ENCODE results near the gene VEZF1. TPM values are rescaled to one million over a fixed set of nuclear protein-coding genes. Genes with fewer than 3 reads are reported as not detected.
A peak's percentile ranks its signal among the peaks of the same experiment; 100 is the strongest.

The VEZF1 gene
- polyA plus RNA-seq, 3 donors, result 28.3 to 40.1 (median 29.0) TPM

DNA sequence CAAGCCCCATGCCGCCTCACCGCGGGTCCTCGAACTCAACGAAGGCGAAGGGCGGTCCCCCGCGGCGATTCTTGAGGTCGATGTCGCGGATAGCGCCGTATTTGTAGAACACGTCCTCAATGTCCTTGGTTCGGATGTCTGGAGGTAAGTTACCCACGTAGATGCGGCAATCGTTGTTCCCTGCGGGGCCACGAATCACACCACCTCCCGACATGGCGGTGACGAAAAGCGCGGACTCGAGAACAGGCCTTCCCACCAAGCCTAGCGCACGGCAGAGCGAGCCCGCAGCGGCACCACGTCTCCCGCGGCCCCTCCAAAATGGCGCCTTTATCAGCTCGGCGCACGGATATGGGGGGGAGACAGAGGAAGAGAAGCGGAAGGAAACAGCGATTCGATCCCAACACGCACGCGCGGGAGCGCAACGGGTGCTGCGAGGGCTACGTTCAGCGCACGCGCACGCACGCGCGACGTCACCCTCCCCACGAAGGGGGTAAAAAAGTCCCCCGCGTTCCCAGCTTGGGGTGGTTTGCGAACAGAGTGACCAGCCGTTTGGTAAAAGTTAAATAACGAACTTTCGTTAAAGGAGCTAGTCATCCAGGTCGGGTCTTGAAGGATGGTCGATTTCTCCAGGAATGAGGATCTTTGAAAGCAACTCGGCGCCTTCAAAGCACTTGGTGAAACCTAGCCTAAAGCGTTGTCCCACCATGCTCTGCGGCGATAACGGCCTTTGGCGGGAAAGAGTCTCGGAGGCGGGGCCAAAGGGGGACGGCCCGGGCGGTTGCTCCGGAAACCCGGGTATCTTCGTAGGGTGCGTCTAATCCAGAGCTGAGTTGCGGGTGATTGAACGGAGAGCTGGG, 19.1 kb upstream of the VEZF1 start, which contains the start of gene SRSF1:
Gene SRSF1, minus strand, starts transcription at position 323 of the 857 bp plus-strand sequence. Its CDS starts 109 bp downstream, at position 214.
- H3K4me2 ChIP-seq (replicated peaks; ENCODE audit: extremely low read depth, low read length, poor library complexity, severe bottlenecking), result peak within 1 kb of the TSS; percentile 94
- peak within 1 kb of the TSS; percentile 67 to 99 (median 82) for H3K4me3 ChIP-seq (replicated peaks in 1 of 3; ENCODE audit: low read depth in 2 of 3, low read length in 3 of 3)
- peaks cover 49% of the 10 kb centered on the region for H3K79me2 ChIP-seq (ENCODE audit: insufficient read depth, low read length)
- no peaks in the 10 kb centered on the region for H3K27me3 ChIP-seq (ENCODE audit: control insufficient read depth in 2 of 2, insufficient read depth in 2 of 2, low read length in 2 of 2)
- peak within 1 kb of the TSS; percentile 98 to 99 for H3K4me3 Mint-ChIP-seq
- DNase-seq, result peak; percentile 96 to 98 (median 98)
- peaks cover 29 to 32% of the 10 kb centered on the region in 2 donors for H3K36me3 Mint-ChIP-seq
- H3K27me3 Mint-ChIP-seq (ENCODE audit: low read depth in 3 of 3), result peaks cover 0 to 8% (median 0%) of the 10 kb centered on the region in 3 donors
- H3K9ac ChIP-seq (ENCODE audit: insufficient read depth, low read length, poor library complexity, severe bottlenecking), result peak within 1 kb of the TSS; percentile 93
- peaks cover 33 to 37% of the 10 kb centered on the region in 2 donors for H3K36me3 ChIP-seq (replicated peaks in 1 of 2; ENCODE audit: control insufficient read depth in 1 of 2, insufficient read depth in 2 of 2, low read length in 2 of 2)
- H4K20me1 ChIP-seq (ENCODE audit: insufficient read depth, low read length), result peaks cover 46% of the 10 kb centered on the region
- peak within 1 kb of the TSS; percentile 90 for H2AFZ ChIP-seq (ENCODE audit: insufficient read depth, low read depth, low read length, poor library complexity, severe bottlenecking)
- H3K27ac Mint-ChIP-seq, result peak within 1 kb of the TSS; percentile 98 to 99 (median 99)
- H3K4me1 ChIP-seq (ENCODE audit: control insufficient read depth in 1 of 2, insufficient read depth in 2 of 2, low read length in 2 of 2), result peaks cover 27 to 39% of the 10 kb centered on the region in 2 donors
- H3K9me3 Mint-ChIP-seq, result no peaks in the 10 kb centered on the region
- peaks cover 38% of the 10 kb centered on the region for H3K4me1 Mint-ChIP-seq
- peak within 1 kb of the TSS; percentile 92 to 97 for H3K27ac ChIP-seq (ENCODE audit: low read depth in 1 of 2, low read length in 2 of 2)
- TF ChIP-seq, protein P1, sequence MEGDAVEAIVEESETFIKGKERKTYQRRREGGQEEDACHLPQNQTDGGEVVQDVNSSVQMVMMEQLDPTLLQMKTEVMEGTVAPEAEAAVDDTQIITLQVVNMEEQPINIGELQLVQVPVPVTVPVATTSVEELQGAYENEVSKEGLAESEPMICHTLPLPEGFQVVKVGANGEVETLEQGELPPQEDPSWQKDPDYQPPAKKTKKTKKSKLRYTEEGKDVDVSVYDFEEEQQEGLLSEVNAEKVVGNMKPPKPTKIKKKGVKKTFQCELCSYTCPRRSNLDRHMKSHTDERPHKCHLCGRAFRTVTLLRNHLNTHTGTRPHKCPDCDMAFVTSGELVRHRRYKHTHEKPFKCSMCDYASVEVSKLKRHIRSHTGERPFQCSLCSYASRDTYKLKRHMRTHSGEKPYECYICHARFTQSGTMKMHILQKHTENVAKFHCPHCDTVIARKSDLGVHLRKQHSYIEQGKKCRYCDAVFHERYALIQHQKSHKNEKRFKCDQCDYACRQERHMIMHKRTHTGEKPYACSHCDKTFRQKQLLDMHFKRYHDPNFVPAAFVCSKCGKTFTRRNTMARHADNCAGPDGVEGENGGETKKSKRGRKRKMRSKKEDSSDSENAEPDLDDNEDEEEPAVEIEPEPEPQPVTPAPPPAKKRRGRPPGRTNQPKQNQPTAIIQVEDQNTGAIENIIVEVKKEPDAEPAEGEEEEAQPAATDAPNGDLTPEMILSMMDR (IDR thresholded peaks at IDR 0.05), result no peak
- H3K9me3 ChIP-seq (replicated peaks in 1 of 2; ENCODE audit: control insufficient read depth in 1 of 2, insufficient read depth in 1 of 2, low read length in 2 of 2), result no peaks in the 10 kb centered on the region
- under 1% methylated on average over 84 of the region's 86 CpGs for WGBS (ENCODE audit: insufficient coverage)
- intact Hi-C loops (cut with micrococcal nuclease), result loop anchor here (5.0 kb wide), 2 partner anchors 75 to 510 kb away; partner anchors contain the start of gene DYNLL2 (in 2 of the 2)

DNA sequence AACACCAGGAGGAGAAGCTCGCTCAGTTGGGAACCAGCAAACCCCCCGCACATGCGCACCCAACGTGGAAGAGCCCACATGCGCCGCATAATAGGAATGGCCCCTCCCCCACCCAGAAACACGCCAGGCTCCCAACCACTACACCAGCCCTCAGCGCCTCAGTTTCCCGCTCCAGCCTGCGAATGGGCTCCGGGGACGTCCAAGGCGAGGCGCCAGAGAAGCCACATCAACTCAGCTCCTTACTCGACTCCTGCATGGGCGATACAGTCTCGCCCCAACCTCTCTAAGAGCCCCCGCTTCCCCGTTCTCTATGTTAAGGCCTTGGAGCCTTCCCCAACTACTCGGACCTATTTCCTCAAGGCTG, 18.5 kb upstream of the VEZF1 start:
- TF ChIP-seq, protein P1 (IDR thresholded peaks at IDR 0.05), result no peak

More for the DNA sequence above, 18.5 kb upstream of the VEZF1 start:
- H3K4me3 ChIP-seq (replicated peaks in 1 of 3; ENCODE audit: low read depth in 2 of 3, low read length in 3 of 3), result peak overlapping the region; percentile 67 to 99 (median 82)
- peaks cover 35 to 43% of the 10 kb centered on the region in 2 donors for H3K36me3 ChIP-seq (replicated peaks in 1 of 2; ENCODE audit: control insufficient read depth in 1 of 2, insufficient read depth in 2 of 2, low read length in 2 of 2)
- Mint-ChIP-seq H3K4me1 (peaks cover 38% of the 10 kb centered on the region), H3K4me3 (peak overlapping the region; percentile 98 to 99), H3K27me3 (ENCODE audit: low read depth in 3 of 3) (peaks cover 0 to 8% (median 0%) of the 10 kb centered on the region in 3 donors), H3K27ac (peak overlapping the region; percentile 98 to 99 (median 99)), H3K9me3 (no peaks in the 10 kb centered on the region), H3K36me3 (peaks cover 31 to 35% of the 10 kb centered on the region in 2 donors)
- peaks cover 53% of the 10 kb centered on the region for H3K79me2 ChIP-seq (ENCODE audit: insufficient read depth, low read length)
- H2AFZ ChIP-seq (ENCODE audit: insufficient read depth, low read depth, low read length, poor library complexity, severe bottlenecking), result peak overlapping the region; percentile 90
- H3K9me3 ChIP-seq (replicated peaks in 1 of 2; ENCODE audit: control insufficient read depth in 1 of 2, insufficient read depth in 1 of 2, low read length in 2 of 2), result no peaks in the 10 kb centered on the region
- no peaks in the 10 kb centered on the region for H3K27me3 ChIP-seq (ENCODE audit: control insufficient read depth in 2 of 2, insufficient read depth in 2 of 2, low read length in 2 of 2)
- peak overlapping the region; percentile 92 to 97 for H3K27ac ChIP-seq (ENCODE audit: low read depth in 1 of 2, low read length in 2 of 2)
- H3K4me1 ChIP-seq (ENCODE audit: control insufficient read depth in 1 of 2, insufficient read depth in 2 of 2, low read length in 2 of 2), result peaks cover 27 to 39% of the 10 kb centered on the region in 2 donors
- peak overlapping the region; percentile 94 for H3K4me2 ChIP-seq (replicated peaks; ENCODE audit: extremely low read depth, low read length, poor library complexity, severe bottlenecking)
- WGBS (ENCODE audit: insufficient coverage), result 0% methylated on average over 20 of the region's 20 CpGs
- peak overlapping the region; percentile 93 for H3K9ac ChIP-seq (ENCODE audit: insufficient read depth, low read length, poor library complexity, severe bottlenecking)
- H4K20me1 ChIP-seq (ENCODE audit: insufficient read depth, low read length), result peaks cover 53% of the 10 kb centered on the region
- intact Hi-C loops (cut with micrococcal nuclease), result loop anchor here (5.0 kb wide), 2 partner anchors 76 to 511 kb away; partner anchors contain the start of gene DYNLL2 (in 2 of the 2)
- peak; percentile 12 to 62 (median 31) for DNase-seq
